Mesothelial cell of epicardium (in vitro differentiated cells): Measurements from ENCODE around the gene RALY. TPM values are rescaled to one million over a fixed set of nuclear protein-coding genes. Genes with fewer than 3 reads are reported as not detected.
A peak's percentile ranks its signal among the peaks of the same experiment; 100 is the strongest.

Source experiments
- DNase-seq, 2 experiments: peaks; one replicate each; pipeline ENCODE4 v3.0.0; 2021; ENCODE audit warnings: low spot score in 2 of 2; ENCODE audit not compliant: unreplicated experiment in 2 of 2
- H3K27ac Mint-ChIP-seq: 2 replicates; pipeline ENCODE4 v1.8.0; 2021; ENCODE audit warnings: mixed read lengths
- H3K27me3 Mint-ChIP-seq: 2 replicates; pipeline ENCODE4 v1.8.0; 2021; ENCODE audit warnings: low read depth, mixed read lengths
- H3K36me3 Mint-ChIP-seq: 2 replicates; pipeline ENCODE4 v1.8.0; 2021; ENCODE audit warnings: mixed read lengths
- H3K4me1 Mint-ChIP-seq: 2 replicates; pipeline ENCODE4 v1.8.0; 2021; ENCODE audit warnings: mixed read lengths
- H3K4me3 Mint-ChIP-seq: 2 replicates; pipeline ENCODE4 v1.8.0; 2021; ENCODE audit warnings: mild to moderate bottlenecking, moderate library complexity, mixed read lengths
- H3K9me3 Mint-ChIP-seq: 2 replicates; pipeline ENCODE4 v1.8.0; 2021; ENCODE audit warnings: mixed read lengths
- total RNA-seq: library from RNA; stranded (reverse); gene quantifications from 3 replicates; pipeline ENCODE4 v1.2.1, GENCODE V29; 2021
- TF ChIP-seq, protein P1 (sequence below): fragments of 200-600 bp; sonication (generic); IDR thresholded peaks from one replicate; pipeline ENCODE4 v1.5.0; 2021; ENCODE audit warnings: antibody characterized with exemption; ENCODE audit not compliant: unreplicated experiment

Gene RALY
- total RNA-seq, 1 donor from 2014 or later: 139 TPM

DNA sequence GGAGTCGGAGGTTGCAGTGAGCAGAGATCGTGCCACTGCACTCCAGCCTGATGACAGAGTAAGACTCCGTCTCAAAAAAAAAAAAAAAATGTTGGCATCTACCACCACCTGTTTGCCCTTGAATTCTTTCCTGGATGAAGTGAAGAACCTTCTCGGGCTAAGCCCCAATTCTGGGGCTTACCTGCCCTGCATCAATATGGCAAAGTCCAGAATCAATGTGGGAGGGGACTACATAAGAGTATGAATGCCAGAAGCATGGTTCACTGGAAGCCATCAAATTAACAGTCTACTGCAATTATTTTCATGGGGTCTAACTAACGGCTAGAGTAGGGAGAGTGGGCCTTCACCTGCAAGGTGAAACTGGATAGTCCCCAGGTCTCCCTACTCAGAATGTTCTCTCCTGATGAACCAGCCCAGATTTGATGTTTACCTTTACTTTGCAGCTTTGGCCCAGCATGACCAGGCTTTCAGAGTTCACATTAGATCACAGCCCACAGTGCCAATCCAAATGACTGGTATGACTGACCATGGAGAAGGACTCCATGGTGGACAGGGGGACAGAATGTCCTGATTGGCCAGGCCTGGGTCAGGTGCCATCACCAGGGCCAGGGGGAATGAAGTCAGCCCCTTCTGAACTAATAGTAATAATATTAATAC, 7.0 kb upstream of the RALY start:
- H3K9me3 Mint-ChIP-seq: no peaks in the 10 kb centered on the region
- H3K27ac Mint-ChIP-seq: no peak overlapping the region
- H3K4me3 Mint-ChIP-seq: no peak overlapping the region
- TF ChIP-seq, protein P1, sequence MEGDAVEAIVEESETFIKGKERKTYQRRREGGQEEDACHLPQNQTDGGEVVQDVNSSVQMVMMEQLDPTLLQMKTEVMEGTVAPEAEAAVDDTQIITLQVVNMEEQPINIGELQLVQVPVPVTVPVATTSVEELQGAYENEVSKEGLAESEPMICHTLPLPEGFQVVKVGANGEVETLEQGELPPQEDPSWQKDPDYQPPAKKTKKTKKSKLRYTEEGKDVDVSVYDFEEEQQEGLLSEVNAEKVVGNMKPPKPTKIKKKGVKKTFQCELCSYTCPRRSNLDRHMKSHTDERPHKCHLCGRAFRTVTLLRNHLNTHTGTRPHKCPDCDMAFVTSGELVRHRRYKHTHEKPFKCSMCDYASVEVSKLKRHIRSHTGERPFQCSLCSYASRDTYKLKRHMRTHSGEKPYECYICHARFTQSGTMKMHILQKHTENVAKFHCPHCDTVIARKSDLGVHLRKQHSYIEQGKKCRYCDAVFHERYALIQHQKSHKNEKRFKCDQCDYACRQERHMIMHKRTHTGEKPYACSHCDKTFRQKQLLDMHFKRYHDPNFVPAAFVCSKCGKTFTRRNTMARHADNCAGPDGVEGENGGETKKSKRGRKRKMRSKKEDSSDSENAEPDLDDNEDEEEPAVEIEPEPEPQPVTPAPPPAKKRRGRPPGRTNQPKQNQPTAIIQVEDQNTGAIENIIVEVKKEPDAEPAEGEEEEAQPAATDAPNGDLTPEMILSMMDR: no peak
- H3K27me3 Mint-ChIP-seq: peaks cover 6% of the 10 kb centered on the region
- H3K36me3 Mint-ChIP-seq: no peaks in the 10 kb centered on the region
- peaks cover 3% of the 10 kb centered on the region for H3K4me1 Mint-ChIP-seq
- no peak for DNase-seq

DNA sequence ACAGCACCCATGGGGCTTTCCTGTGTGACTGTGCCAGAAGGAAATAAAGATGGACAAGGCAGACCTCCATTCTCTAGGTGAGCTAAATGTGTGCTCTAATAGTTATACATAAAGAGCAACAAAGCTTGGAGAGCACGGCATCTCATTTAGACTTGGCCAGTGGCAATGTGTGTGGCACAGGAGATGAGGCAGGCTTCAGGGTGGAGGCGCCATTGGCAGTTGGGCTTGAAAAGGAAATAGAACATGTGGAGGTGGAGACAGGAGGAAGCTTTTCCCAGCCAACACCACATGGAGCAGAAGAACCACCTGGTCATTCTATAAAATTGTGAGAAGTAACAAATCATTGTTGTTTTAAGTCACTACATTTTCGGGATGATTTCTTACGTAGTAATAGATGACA, 3.6 kb upstream of the RALY start:
- no peaks in the 10 kb centered on the region for H3K9me3 Mint-ChIP-seq
- peaks cover 2% of the 10 kb centered on the region for H3K27me3 Mint-ChIP-seq
- DNase-seq: no peak
- H3K4me3 Mint-ChIP-seq: no peak overlapping the region
- H3K4me1 Mint-ChIP-seq: peaks cover 15% of the 10 kb centered on the region
- no peaks in the 10 kb centered on the region for H3K36me3 Mint-ChIP-seq
- TF ChIP-seq, protein P1: no peak
- no peak overlapping the region for H3K27ac Mint-ChIP-seq

DNA sequence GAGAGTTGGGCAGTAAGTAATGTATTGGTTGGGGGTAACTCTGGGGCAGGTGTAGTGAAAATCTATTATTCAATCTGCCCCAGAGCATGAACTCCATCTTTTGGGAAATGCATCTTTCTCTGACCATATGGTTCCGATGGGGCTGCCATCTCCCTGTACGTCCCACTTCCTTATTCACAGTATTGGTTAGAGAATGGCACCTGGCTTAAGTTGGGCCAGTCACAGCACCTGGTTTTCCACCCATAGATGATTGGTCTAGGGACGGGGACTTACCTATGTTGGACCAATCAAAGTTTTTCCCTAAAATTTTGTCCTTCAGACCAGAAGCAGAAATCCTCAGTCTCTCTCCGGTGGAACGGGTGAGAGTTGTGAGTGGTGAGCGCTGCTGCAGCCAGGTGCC, 2.2 kb upstream of the RALY start:
- peaks cover 26% of the 10 kb centered on the region for H3K4me1 Mint-ChIP-seq
- peak overlapping the region; percentile 87 for H3K4me3 Mint-ChIP-seq
- no peak overlapping the region for H3K27ac Mint-ChIP-seq
- TF ChIP-seq, protein P1: no peak
- no peaks in the 10 kb centered on the region for H3K9me3 Mint-ChIP-seq
- no peaks in the 10 kb centered on the region for H3K36me3 Mint-ChIP-seq
- no peaks in the 10 kb centered on the region for H3K27me3 Mint-ChIP-seq
- DNase-seq: no peak

DNA sequence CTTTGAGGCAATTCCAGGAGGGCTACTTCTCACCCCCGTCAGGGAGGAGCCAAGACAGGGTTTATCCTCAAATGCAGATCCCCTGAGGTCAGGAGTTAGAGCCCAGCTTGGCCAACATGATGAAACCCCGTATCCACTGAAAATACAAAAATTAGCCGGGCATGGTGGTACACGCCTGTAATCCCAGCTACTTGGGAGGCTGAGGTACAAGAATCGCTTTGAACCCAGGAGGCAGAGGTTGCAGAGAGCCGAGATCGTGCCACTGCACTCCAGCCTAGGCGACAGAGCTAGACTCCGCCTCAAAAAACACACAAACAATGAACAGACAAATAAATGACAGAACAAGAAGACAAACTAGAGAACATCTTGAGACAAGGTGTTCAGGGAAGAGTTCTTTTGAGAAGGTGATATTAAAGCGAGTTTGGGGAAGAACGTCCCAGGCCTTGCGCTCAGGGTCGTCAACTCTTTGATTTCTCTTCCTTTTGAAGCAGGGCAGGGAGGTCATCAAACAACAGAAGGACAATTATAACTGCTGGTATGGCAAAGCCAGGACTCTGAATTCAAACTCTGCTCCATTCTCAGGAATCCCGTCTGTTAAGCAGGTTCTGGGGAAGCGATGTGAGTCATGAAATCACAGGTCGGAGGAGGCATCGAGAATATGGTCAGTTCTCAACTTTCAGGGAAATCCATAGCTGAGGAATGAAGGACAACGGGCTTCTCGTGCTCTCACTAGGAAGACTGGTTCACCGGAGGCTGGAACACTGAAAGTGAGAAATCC, 1.4 kb upstream of the RALY start:
- DNase-seq: no peak
- peak overlapping the region; percentile 87 for H3K4me3 Mint-ChIP-seq
- H3K27me3 Mint-ChIP-seq: no peaks in the 10 kb centered on the region
- peaks cover 31% of the 10 kb centered on the region for H3K4me1 Mint-ChIP-seq
- TF ChIP-seq, protein P1: no peak
- H3K36me3 Mint-ChIP-seq: no peaks in the 10 kb centered on the region
- peak overlapping the region; percentile 98 for H3K27ac Mint-ChIP-seq
- H3K9me3 Mint-ChIP-seq: no peaks in the 10 kb centered on the region

DNA sequence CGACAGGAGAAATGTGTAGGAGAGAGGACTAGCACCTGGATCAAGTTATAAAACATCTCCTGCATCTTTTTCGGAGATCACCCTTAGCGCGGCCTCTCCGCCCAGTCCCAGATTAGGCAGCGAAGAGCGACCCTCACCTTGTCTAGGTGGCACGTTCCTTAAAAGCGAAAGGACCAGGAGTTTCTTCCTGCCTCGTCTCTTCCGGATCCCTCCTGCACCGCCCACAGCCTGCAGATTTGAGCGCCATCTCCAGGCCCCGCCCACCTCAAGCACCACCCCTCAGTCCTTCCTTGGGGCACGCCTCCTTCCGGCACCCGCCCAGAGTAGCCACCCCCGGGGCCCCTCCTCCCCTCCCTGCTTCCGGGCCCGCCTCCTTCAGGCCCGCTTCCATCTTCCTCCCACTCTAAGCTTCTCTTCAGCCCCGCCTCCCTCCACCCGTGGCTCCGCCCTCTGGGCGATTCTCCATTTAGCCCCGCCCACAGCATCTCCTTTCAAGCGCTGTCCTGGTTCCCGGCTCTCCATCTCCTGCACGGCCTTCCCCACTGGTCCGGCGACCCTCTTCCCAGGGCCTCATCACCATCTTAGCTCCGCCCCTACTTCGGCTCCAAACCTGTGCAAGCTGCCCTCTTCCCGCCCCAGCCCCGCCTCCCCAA, 662 bp upstream of the RALY start:
- peaks cover 36% of the 10 kb centered on the region for H3K4me1 Mint-ChIP-seq
- TF ChIP-seq, protein P1: no peak
- no peaks in the 10 kb centered on the region for H3K27me3 Mint-ChIP-seq
- peak overlapping the region; percentile 98 for H3K27ac Mint-ChIP-seq
- peak overlapping the region; percentile 87 for H3K4me3 Mint-ChIP-seq
- no peaks in the 10 kb centered on the region for H3K9me3 Mint-ChIP-seq
- peak; percentile 100 for DNase-seq
- no peaks in the 10 kb centered on the region for H3K36me3 Mint-ChIP-seq
